HepG2 (cell line): ENCODE measurements around the gene APH1B. TPM values are rescaled to one million over a fixed set of nuclear protein-coding genes. Genes with fewer than 3 reads are reported as not detected.

Experiments
- HNRNPK ChIP-seq: fragments of 200-400 bp; formaldehyde crosslinking; IDR thresholded peaks from 2 replicates; pipeline ENCODE4 v1.6.1; 2018; ENCODE audit warnings: low read length, low read depth, moderate library complexity, mild to moderate bottlenecking; ENCODE audit not compliant: poor library complexity, severe bottlenecking
- KDM5B ChIP-seq: sonication (generic); formaldehyde crosslinking; IDR thresholded peaks from 2 replicates; pipeline ENCODE4 v1.4.0; 2020; ENCODE audit warnings: missing genetic modification reagents, mild to moderate bottlenecking, borderline replicate concordance
- MED13 ChIP-seq: sonication (generic); formaldehyde crosslinking; IDR thresholded peaks from 2 replicates; pipeline ENCODE4 v1.5.0; 2020; ENCODE audit warnings: missing genetic modification reagents
- MIER3 ChIP-seq: IDR thresholded peaks from 2 replicates; pipeline ENCODE4 v1.6.1; 2016; ENCODE audit warnings: missing compliant biosample characterization, borderline replicate concordance
- MLLT10 ChIP-seq: sonication (generic); formaldehyde crosslinking; IDR thresholded peaks from 2 replicates; pipeline ENCODE4 v1.4.0; 2020; ENCODE audit warnings: missing genetic modification reagents
- MYC ChIP-seq: sonication (generic); formaldehyde crosslinking; IDR thresholded peaks from 2 replicates; pipeline ENCODE4 v1.9.0; 2021; ENCODE audit warnings: missing genetic modification reagents, borderline replicate concordance
- NFE2L2 ChIP-seq: fragments of 150-350 bp; IDR thresholded peaks from 2 replicates; pipeline ENCODE4 v1.6.1; 2014; ENCODE audit warnings: low read length
- NFKB2 ChIP-seq: sonication (generic); formaldehyde crosslinking; IDR thresholded peaks from 2 replicates; pipeline ENCODE4 v1.4.0; 2020; ENCODE audit warnings: missing genetic modification reagents, borderline replicate concordance
- SMYD3 ChIP-seq: sonication (generic); formaldehyde crosslinking; IDR thresholded peaks from 2 replicates; pipeline ENCODE4 v1.8.1; 2023; ENCODE audit warnings: mild to moderate bottlenecking, missing genetic modification reagents
- SNAI1 ChIP-seq: sonication (generic); formaldehyde crosslinking; IDR thresholded peaks from 2 replicates; pipeline ENCODE4 v1.5.0; 2020; ENCODE audit warnings: mild to moderate bottlenecking, missing genetic modification reagents, borderline replicate concordance
- SRSF9 ChIP-seq: fragments of 200-400 bp; formaldehyde crosslinking; IDR thresholded peaks from 2 replicates; pipeline ENCODE4 v1.6.1; 2018; ENCODE audit warnings: borderline replicate concordance, mild to moderate bottlenecking, low read depth, low read length; ENCODE audit not compliant: insufficient read depth, poor library complexity, severe bottlenecking
- TFDP2 ChIP-seq: sonication (generic); formaldehyde crosslinking; IDR thresholded peaks from 2 replicates; pipeline ENCODE4 v1.4.0; 2020; ENCODE audit warnings: missing genetic modification reagents
- ZNF136 ChIP-seq: sonication (generic); formaldehyde crosslinking; IDR thresholded peaks from 2 replicates; pipeline ENCODE4 v1.8.1; 2022; ENCODE audit warnings: low read depth, mild to moderate bottlenecking, moderate library complexity, missing genetic modification reagents
- ZNF230 ChIP-seq: sonication (generic); formaldehyde crosslinking; IDR thresholded peaks from 2 replicates; pipeline ENCODE4 v1.4.0; 2020; ENCODE audit warnings: mild to moderate bottlenecking, missing genetic modification reagents
- ZNF343 ChIP-seq: sonication (generic); formaldehyde crosslinking; IDR thresholded peaks from 2 replicates; pipeline ENCODE4 v1.4.0; 2020; ENCODE audit warnings: mild to moderate bottlenecking, missing genetic modification reagents
- ZNF354B ChIP-seq: sonication (generic); formaldehyde crosslinking; IDR thresholded peaks from 2 replicates; pipeline ENCODE4 v1.8.0; 2022; ENCODE audit warnings: mild to moderate bottlenecking, missing genetic modification reagents
- ZNF446 ChIP-seq: sonication (generic); formaldehyde crosslinking; IDR thresholded peaks from 2 replicates; pipeline ENCODE4 v1.5.0; 2020; ENCODE audit warnings: mild to moderate bottlenecking, missing genetic modification reagents
- ZNF883 ChIP-seq: sonication (generic); formaldehyde crosslinking; IDR thresholded peaks from 2 replicates; pipeline ENCODE4 v1.5.1; 2020; ENCODE audit warnings: mild to moderate bottlenecking, missing genetic modification reagents; ENCODE audit errors: not compliant biosample characterization
- ZZZ3 ChIP-seq: sonication (generic); formaldehyde crosslinking; IDR thresholded peaks from 2 replicates; pipeline ENCODE4 v1.4.0; 2020; ENCODE audit warnings: missing genetic modification reagents, mild to moderate bottlenecking, borderline replicate concordance
- polyA plus RNA-seq, 8 experiments: library from polyadenylated mRNA; depleted of rRNA in 3 of 8; stranded (reverse) in 7 of 8; unstranded in 1 of 8; fragments of >200 nt; fragmentation: Illumina TruSeq in 4 of 8; extraction: Trizol in 4 of 8; gene quantifications; 2 replicates each; pipeline versions ENCODE4 v1.2.1 to v1.2.3, GENCODE V29; 2011 to 2016; ENCODE audit warnings: low read depth in 4 of 8, missing spikeins in 1 of 8, mixed read lengths in 1 of 8; ENCODE audit not compliant: insufficient read depth in 1 of 8
- total RNA-seq, 5 experiments: library from RNA; depleted of rRNA; stranded (reverse); fragments of >200 nt; fragmentation: Illumina TruSeq; extraction: Trizol; gene quantifications; 2 replicates each; pipeline ENCODE4 v1.2.3, GENCODE V29; 2016; ENCODE audit warnings: low read depth in 1 of 5
- TF ChIP-seq, protein P1 (sequence below): sonication (generic); formaldehyde crosslinking; conservative IDR thresholded peaks from 2 replicates; pipeline ENCODE4 v1.8.1; 2023; ENCODE audit warnings: missing genetic modification reagents
- TF ChIP-seq, protein P2 (sequence below): sonication (generic); formaldehyde crosslinking; IDR thresholded peaks from 2 replicates; pipeline ENCODE4 v1.8.1; 2023; ENCODE audit warnings: mild to moderate bottlenecking, missing genetic modification reagents
- TF ChIP-seq, protein P3 (sequence below): sonication (generic); formaldehyde crosslinking; IDR thresholded peaks from 2 replicates; pipeline ENCODE4 v1.4.0; 2020; ENCODE audit warnings: missing genetic modification reagents

Gene APH1B
- total and polyA plus RNA-seq, 2 of the 13 experiments (the other 11 are each of a cell fraction or from before 2014, with no cell fraction given) = 0.45 to 1.00 TPM

- TF ChIP-seq, protein P1, sequence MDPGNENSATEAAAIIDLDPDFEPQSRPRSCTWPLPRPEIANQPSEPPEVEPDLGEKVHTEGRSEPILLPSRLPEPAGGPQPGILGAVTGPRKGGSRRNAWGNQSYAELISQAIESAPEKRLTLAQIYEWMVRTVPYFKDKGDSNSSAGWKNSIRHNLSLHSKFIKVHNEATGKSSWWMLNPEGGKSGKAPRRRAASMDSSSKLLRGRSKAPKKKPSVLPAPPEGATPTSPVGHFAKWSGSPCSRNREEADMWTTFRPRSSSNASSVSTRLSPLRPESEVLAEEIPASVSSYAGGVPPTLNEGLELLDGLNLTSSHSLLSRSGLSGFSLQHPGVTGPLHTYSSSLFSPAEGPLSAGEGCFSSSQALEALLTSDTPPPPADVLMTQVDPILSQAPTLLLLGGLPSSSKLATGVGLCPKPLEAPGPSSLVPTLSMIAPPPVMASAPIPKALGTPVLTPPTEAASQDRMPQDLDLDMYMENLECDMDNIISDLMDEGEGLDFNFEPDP (CRISPR knock-in tag) = no peak
- TF ChIP-seq MED13 = no peak
- TF ChIP-seq SMYD3 (CRISPR knock-in tag) = no peak
- no peak for TF ChIP-seq MIER3 (CRISPR knock-in tag)
- TF ChIP-seq NFE2L2 = no peak
- TF ChIP-seq TFDP2 (CRISPR knock-in tag) = 0 out of 2 replicates have a peak, but pooled peaks have one; percentile 43
- TF ChIP-seq HNRNPK = peak; percentile 51
- TF ChIP-seq, protein P2, sequence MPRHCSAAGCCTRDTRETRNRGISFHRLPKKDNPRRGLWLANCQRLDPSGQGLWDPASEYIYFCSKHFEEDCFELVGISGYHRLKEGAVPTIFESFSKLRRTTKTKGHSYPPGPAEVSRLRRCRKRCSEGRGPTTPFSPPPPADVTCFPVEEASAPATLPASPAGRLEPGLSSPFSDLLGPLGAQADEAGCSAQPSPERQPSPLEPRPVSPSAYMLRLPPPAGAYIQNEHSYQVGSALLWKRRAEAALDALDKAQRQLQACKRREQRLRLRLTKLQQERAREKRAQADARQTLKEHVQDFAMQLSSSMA (CRISPR knock-in tag) = no peak
- no peak for TF ChIP-seq ZZZ3 (CRISPR knock-in tag)
- TF ChIP-seq SNAI1 (CRISPR knock-in tag) = no peak
- TF ChIP-seq ZNF883 = peak; percentile 45
- TF ChIP-seq ZNF354B (CRISPR knock-in tag) = no peak
- no peak for TF ChIP-seq ZNF230 (CRISPR knock-in tag)
- 0 out of 2 replicates have a peak, but pooled peaks have one; percentile 24 for TF ChIP-seq KDM5B (CRISPR knock-in tag)
- TF ChIP-seq NFKB2 (CRISPR knock-in tag) = no peak
- TF ChIP-seq MLLT10 (CRISPR knock-in tag) = no peak
- TF ChIP-seq ZNF446 (CRISPR knock-in tag) = no peak
- no peak for TF ChIP-seq ZNF343 (CRISPR knock-in tag)
- TF ChIP-seq, protein P3, sequence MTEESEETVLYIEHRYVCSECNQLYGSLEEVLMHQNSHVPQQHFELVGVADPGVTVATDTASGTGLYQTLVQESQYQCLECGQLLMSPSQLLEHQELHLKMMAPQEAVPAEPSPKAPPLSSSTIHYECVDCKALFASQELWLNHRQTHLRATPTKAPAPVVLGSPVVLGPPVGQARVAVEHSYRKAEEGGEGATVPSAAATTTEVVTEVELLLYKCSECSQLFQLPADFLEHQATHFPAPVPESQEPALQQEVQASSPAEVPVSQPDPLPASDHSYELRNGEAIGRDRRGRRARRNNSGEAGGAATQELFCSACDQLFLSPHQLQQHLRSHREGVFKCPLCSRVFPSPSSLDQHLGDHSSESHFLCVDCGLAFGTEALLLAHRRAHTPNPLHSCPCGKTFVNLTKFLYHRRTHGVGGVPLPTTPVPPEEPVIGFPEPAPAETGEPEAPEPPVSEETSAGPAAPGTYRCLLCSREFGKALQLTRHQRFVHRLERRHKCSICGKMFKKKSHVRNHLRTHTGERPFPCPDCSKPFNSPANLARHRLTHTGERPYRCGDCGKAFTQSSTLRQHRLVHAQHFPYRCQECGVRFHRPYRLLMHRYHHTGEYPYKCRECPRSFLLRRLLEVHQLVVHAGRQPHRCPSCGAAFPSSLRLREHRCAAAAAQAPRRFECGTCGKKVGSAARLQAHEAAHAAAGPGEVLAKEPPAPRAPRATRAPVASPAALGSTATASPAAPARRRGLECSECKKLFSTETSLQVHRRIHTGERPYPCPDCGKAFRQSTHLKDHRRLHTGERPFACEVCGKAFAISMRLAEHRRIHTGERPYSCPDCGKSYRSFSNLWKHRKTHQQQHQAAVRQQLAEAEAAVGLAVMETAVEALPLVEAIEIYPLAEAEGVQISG = peak; percentile 45; the same call in 1 of the 2 replicates
- TF ChIP-seq ZNF136 (CRISPR knock-in tag) = no peak
- TF ChIP-seq SRSF9 = no peak
- peak; percentile 41; the same call in 1 of the 2 replicates for TF ChIP-seq MYC (CRISPR knock-in tag)
Measured at GRCh38 chr15:63277038-63277892, at the start of gene APH1B (continued).
